AG10803 (cell line): ENCODE results near the gene ZNF775.

Experiments used
- DNase-seq: peaks from one replicate; pipeline ENCODE4 v3.0.0; 2010; ENCODE audit warnings: low read depth
- H3K4me3 ChIP-seq: 2 replicates; pipeline ENCODE4 v1.5.1; 2011; ENCODE audit warnings: mild to moderate bottlenecking, low read length, control low read depth
- CTCF ChIP-seq: conservative IDR thresholded peaks from 2 replicates; pipeline ENCODE4 v1.5.1; 2011; ENCODE audit warnings: mild to moderate bottlenecking, low read length, control low read depth, inconsistent platforms

Gene ZNF775

GRCh38 chr7:150398965-150399320, 19.8 kb downstream of the ZNF775 start:
- H3K4me3 ChIP-seq, result no peak overlapping the region
- DNase-seq, result no peak
- no peak for TF ChIP-seq CTCF

GRCh38 chr7:150399421-150400007, 20.4 kb downstream of the ZNF775 start:
- no peak for DNase-seq
- TF ChIP-seq CTCF, result no peak

GRCh38 chr7:150400008-150400787, 21.1 kb downstream of the ZNF775 start:
- TF ChIP-seq CTCF, result no peak
- peak; percentile 26 for DNase-seq
- H3K4me3 ChIP-seq, result no peak overlapping the region

More at GRCh38 chr7:150399421-150400007, 20.4 kb downstream of the ZNF775 start:
- no peak overlapping the region for H3K4me3 ChIP-seq

- TF ChIP-seq CTCF, result no peak
- no peak overlapping the region for H3K4me3 ChIP-seq
- DNase-seq, result no peak
Observed at GRCh38 chr7:150400788-150401423, 21.8 kb downstream of the ZNF775 start.

GRCh38 chr7:150401424-150401790, 22.3 kb downstream of the ZNF775 start:
- H3K4me3 ChIP-seq, result no peak overlapping the region
- DNase-seq, result no peak
- no peak for TF ChIP-seq CTCF

GRCh38 chr7:150401861-150402631, 22.9 kb downstream of the ZNF775 start:
- DNase-seq, result no peak
- TF ChIP-seq CTCF, result no peak
- H3K4me3 ChIP-seq, result no peak overlapping the region
